SW 1271 (cell line): ENCODE results near the gene SLC38A3.

ENCODE experiments used
- DNase-seq, 2 experiments: peaks; one replicate each; lab custom pipeline; 2025; lab: John Stamatoyannopoulos, UW

Gene SLC38A3

GRCh38 chr3:50204804-50205412 is at the start of gene SLC38A3:
SLC38A3 (plus strand) TSS chr3:50205271; CDS start chr3:50214200, 8,929 bp downstream.
- no peak for DNase-seq

GRCh38 chr3:50155491-50155878 is 49.6 kb upstream of the SLC38A3 start:
- no peak for DNase-seq

GRCh38 chr3:50155891-50156290 is 49.2 kb upstream of the SLC38A3 start:
- no peak for DNase-seq

GRCh38 chr3:50156549-50157493 is 48.2 kb upstream of the SLC38A3 start:
- no peak for DNase-seq

- no peak for DNase-seq
Measured at GRCh38 chr3:50157827-50158529, 47.1 kb upstream of the SLC38A3 start.

GRCh38 chr3:50158530-50159146 is 46.4 kb upstream of the SLC38A3 start:
- no peak for DNase-seq

GRCh38 chr3:50160561-50160983 is 44.5 kb upstream of the SLC38A3 start:
- no peak for DNase-seq

- DNase-seq, result no peak
Measured at GRCh38 chr3:50161320-50161719, 43.8 kb upstream of the SLC38A3 start.

- no peak for DNase-seq
Measured at GRCh38 chr3:50162034-50162883, 42.8 kb upstream of the SLC38A3 start.

- DNase-seq, result no peak
Measured at GRCh38 chr3:50163572-50164455, 41.3 kb upstream of the SLC38A3 start.

- DNase-seq, result no peak
Measured at GRCh38 chr3:50164481-50164880, 40.6 kb upstream of the SLC38A3 start.

GRCh38 chr3:50164984-50165909 is 39.8 kb upstream of the SLC38A3 start:
- DNase-seq, result no peak

- no peak for DNase-seq
Measured at GRCh38 chr3:50165910-50166538, 39.0 kb upstream of the SLC38A3 start.

- DNase-seq, result no peak
Measured at GRCh38 chr3:50166620-50167019, 38.5 kb upstream of the SLC38A3 start.

GRCh38 chr3:50167069-50167840 is 37.8 kb upstream of the SLC38A3 start:
- DNase-seq, result no peak

GRCh38 chr3:50167841-50168209 is 37.2 kb upstream of the SLC38A3 start:
- DNase-seq, result no peak

- DNase-seq, result no peak
Measured at GRCh38 chr3:50168388-50168787, 36.7 kb upstream of the SLC38A3 start.

GRCh38 chr3:50168791-50169190 is 36.3 kb upstream of the SLC38A3 start:
- DNase-seq, result no peak
